NCI-H2029 treated with DMSO at 0.1 percent for 48 hours (cell line): Measurements from ENCODE around the gene RNF25.

ENCODE experiments used
- DNase-seq: peaks from one replicate; lab custom pipeline; 2025; lab: John Stamatoyannopoulos, UW

RNF25 gene

GRCh38 chr2:218671654-218672566, at the start of gene RNF25, which contains the start of gene STK36:
Gene RNF25, minus strand, starts transcription at chr2:218672002. Its CDS starts 32 bp downstream, at chr2:218671970.
Gene STK36, plus strand, starts transcription at chr2:218672086. Its CDS starts 744 bp downstream, at chr2:218672830.
- DNase-seq: peak; percentile 77

- DNase-seq: no peak
Measured at GRCh38 chr2:218721488-218721887, 49.7 kb upstream of the RNF25 start.

GRCh38 chr2:218720048-218721041, 48.5 kb upstream of the RNF25 start:
- no peak for DNase-seq

GRCh38 chr2:218719457-218719856, 47.7 kb upstream of the RNF25 start:
- no peak for DNase-seq

- no peak for DNase-seq
Measured at GRCh38 chr2:218718058-218718457, 46.3 kb upstream of the RNF25 start.

- no peak for DNase-seq
Measured at GRCh38 chr2:218717262-218717661, 45.5 kb upstream of the RNF25 start.

- DNase-seq: no peak
Measured at GRCh38 chr2:218716070-218716469, 44.3 kb upstream of the RNF25 start.

GRCh38 chr2:218713922-218714321, 42.1 kb upstream of the RNF25 start:
- no peak for DNase-seq

- no peak for DNase-seq
Measured at GRCh38 chr2:218711550-218711929, 39.7 kb upstream of the RNF25 start.

- peak; percentile 50 for DNase-seq
Measured at GRCh38 chr2:218710687-218711549, 39.1 kb upstream of the RNF25 start, which contains the start of gene TTLL4. Gene TTLL4, plus strand, starts transcription at chr2:218710835. Its CDS starts 26,842 bp downstream, at chr2:218737677.

GRCh38 chr2:218710334-218710686, 38.5 kb upstream of the RNF25 start:
- DNase-seq: no peak

GRCh38 chr2:218709908-218710307, 38.1 kb upstream of the RNF25 start:
- DNase-seq: no peak

GRCh38 chr2:218708086-218708485, 36.3 kb upstream of the RNF25 start:
- DNase-seq: no peak

GRCh38 chr2:218703341-218703740, 31.5 kb upstream of the RNF25 start:
- no peak for DNase-seq

GRCh38 chr2:218701806-218702205, 30.0 kb upstream of the RNF25 start:
- DNase-seq: no peak

GRCh38 chr2:218698885-218699284, 27.1 kb upstream of the RNF25 start:
- DNase-seq: no peak

GRCh38 chr2:218694405-218695145, 22.8 kb upstream of the RNF25 start:
- no peak for DNase-seq

GRCh38 chr2:218691234-218691633, 19.4 kb upstream of the RNF25 start:
- no peak for DNase-seq

GRCh38 chr2:218687400-218688060, 15.7 kb upstream of the RNF25 start:
- DNase-seq: peak; percentile 7

GRCh38 chr2:218680061-218680460, 8.3 kb upstream of the RNF25 start:
- DNase-seq: no peak
